PFSK-1 (cell line): ENCODE measurements around the gene SLC16A2.

Source experiments
- FOXP2 ChIP-seq: optimal IDR thresholded peaks from 2 replicates; pipeline ENCODE3; 2011; ENCODE audit warnings: borderline replicate concordance, control low read depth, inconsistent platforms; ENCODE audit not compliant: insufficient read depth; ENCODE audit errors: extremely low read length, extremely low read depth
- POLR2AphosphoS5 ChIP-seq: IDR thresholded peaks from 2 replicates; pipeline ENCODE4 v1.6.1; 2012; ENCODE audit warnings: low read depth, mild to moderate bottlenecking, control low read depth, low read length, moderate library complexity
- REST ChIP-seq, 2 experiments: IDR thresholded peaks; 2 replicates each; pipeline versions ENCODE4 v1.6.1 to v1.8.0; 2011 to 2012; ENCODE audit warnings: low read depth in 2 of 2, low read length in 2 of 2, control low read depth in 1 of 2, inconsistent platforms in 1 of 2, mild to moderate bottlenecking in 1 of 2, moderate library complexity in 1 of 2; ENCODE audit not compliant: insufficient read depth in 1 of 2
- SIN3A ChIP-seq: IDR thresholded peaks from 2 replicates; pipeline ENCODE4 v1.6.1; 2012; ENCODE audit warnings: mild to moderate bottlenecking, low read length, moderate library complexity, borderline replicate concordance; ENCODE audit not compliant: insufficient read depth
- TAF1 ChIP-seq: IDR thresholded peaks from 2 replicates; pipeline ENCODE4 v1.6.1; 2012; ENCODE audit warnings: low read length, control low read depth, borderline replicate concordance; ENCODE audit not compliant: insufficient read depth

Gene SLC16A2

GRCh38 chrX:74421740-74422352 lies 553 bp downstream of the SLC16A2 start:
- TF ChIP-seq POLR2AphosphoS5 (no peak), TAF1 (no peak), FOXP2 (no peak), REST (IDR thresholded peaks at IDR 0.05; ENCODE audit: insufficient read depth in 1 of 2, low read depth in 2 of 2, low read length in 2 of 2) (no peak), SIN3A (no peak)

GRCh38 chrX:74422576-74423288 lies 1.4 kb downstream of the SLC16A2 start:
- TF ChIP-seq TAF1 (no peak), SIN3A (no peak), FOXP2 (no peak), REST (IDR thresholded peaks at IDR 0.05; ENCODE audit: insufficient read depth in 1 of 2, low read depth in 2 of 2, low read length in 2 of 2) (no peak), POLR2AphosphoS5 (no peak)

- TF ChIP-seq FOXP2 (no peak), POLR2AphosphoS5 (no peak), REST (IDR thresholded peaks at IDR 0.05; ENCODE audit: insufficient read depth in 1 of 2, low read depth in 2 of 2, low read length in 2 of 2) (no peak), SIN3A (no peak), TAF1 (no peak)
Measured at GRCh38 chrX:74423289-74423998, 2.2 kb downstream of the SLC16A2 start.

- TF ChIP-seq TAF1 (no peak), REST (IDR thresholded peaks at IDR 0.05; ENCODE audit: insufficient read depth in 1 of 2, low read depth in 2 of 2, low read length in 2 of 2) (no peak), POLR2AphosphoS5 (no peak), SIN3A (no peak), FOXP2 (no peak)
Measured at GRCh38 chrX:74426071-74426470, 4.8 kb downstream of the SLC16A2 start.
